K562 (cell line): Measurements from ENCODE around the gene EXOC2. TPM values are rescaled to one million over a fixed set of nuclear protein-coding genes. Genes with fewer than 3 reads are reported as not detected.

Source experiments
- ATAC-seq: fragments of 200-7000 bp; cut with Tn5 transposase; 3 replicates; pipeline ENCODE4 v1.9.1; 2020; ENCODE audit warnings: moderate library complexity
- BruUV-seq: library from RNA; stranded (reverse); fragments of 400-500 nt; replicated peaks from 2 replicates; lab custom pipeline; 2021; lab: Mats Ljungman, UMichigan
- CTCF ChIA-PET: fragments of 300-600 bp; formaldehyde crosslinking; extraction: SDS; loops from one replicate; lab custom pipeline; 2021; ENCODE audit warnings: low intra/inter-chr PET ratio; lab: Yijun Ruan, JAX
- POLR2A ChIA-PET: fragments of 300-600, 350-650 bp; sonication (Branson Sonifier 250); formaldehyde crosslinking; extraction: SDS; loops from one replicate; lab custom pipeline; 2021; ENCODE audit warnings: antibody characterized with exemption, inconsistent platforms; lab: Yijun Ruan, JAX
- DNase-seq, 4 experiments: peaks; one replicate each; pipeline versions ENCODE4 v3.0.0 to v3.0.0-alpha.2; 2011 to 2018; ENCODE audit warnings: low spot score in 3 of 4, mixed read lengths in 3 of 4; ENCODE audit errors: extremely low read depth in 1 of 4
- FAIRE-seq: peaks from 2 replicates; lab custom pipeline; 2011; peaks lifted over from hg19 to GRCh38; lab: Jason Lieb, UNC
- H2AFZ ChIP-seq: 2 replicates; pipeline ENCODE4 v1.6.0; 2011; ENCODE audit warnings: low read depth, low read length, control low read depth, inconsistent platforms
- H3K27ac ChIP-seq: fragments of 200-600 bp; 3 replicates; pipeline ENCODE4 v1.8.0; 2011; ENCODE audit warnings: low read depth, mild to moderate bottlenecking, control low read depth, inconsistent platforms, low read length, moderate library complexity, mixed read lengths; ENCODE audit errors: extremely low read depth
- H3K27me3 ChIP-seq, 2 experiments: fragments of 300-600 bp in 1 of 2; 2 replicates in 1 of 2; 3 replicates in 1 of 2; pipeline versions ENCODE4 v1.6.0 to v1.8.0; 2011; ENCODE audit warnings: inconsistent platforms in 2 of 2, low read length in 2 of 2, mild to moderate bottlenecking in 1 of 2, mixed read lengths in 1 of 2, moderate library complexity in 1 of 2; ENCODE audit not compliant: control insufficient read depth in 2 of 2, insufficient read depth in 2 of 2
- H3K36me3 ChIP-seq: fragments of 300-600 bp; 3 replicates; pipeline ENCODE4 v1.8.0; 2011; ENCODE audit warnings: mild to moderate bottlenecking, low read length, inconsistent platforms; ENCODE audit not compliant: control insufficient read depth, insufficient read depth
- H3K4me1 ChIP-seq, 2 experiments: fragments of 200-600 bp in 1 of 2; replicated peaks in 1 of 2; 2 replicates in 1 of 2; 3 replicates in 1 of 2; pipeline versions ENCODE4 v1.5.1 to v1.8.0; 2011; ENCODE audit warnings: inconsistent platforms in 2 of 2, low read length in 2 of 2, mild to moderate bottlenecking in 1 of 2, mixed read lengths in 1 of 2, moderate library complexity in 1 of 2; ENCODE audit not compliant: control insufficient read depth in 2 of 2, insufficient read depth in 2 of 2
- H3K4me2 ChIP-seq: 2 replicates; pipeline ENCODE4 v1.6.1; 2011; ENCODE audit warnings: low read length, control low read depth, inconsistent platforms, mixed read lengths; ENCODE audit not compliant: insufficient read depth
- H3K4me3 ChIP-seq: fragments of 200-600 bp; sonication (generic), shearing (Covaris generic); 2 replicates; pipeline ENCODE4 v1.5.1; 2016; ENCODE audit warnings: control low read depth, inconsistent platforms
- H3K79me2 ChIP-seq: fragments of 200-600 bp; 3 replicates; pipeline ENCODE4 v1.8.0; 2011; ENCODE audit warnings: low read length, inconsistent platforms; ENCODE audit not compliant: control insufficient read depth, insufficient read depth
- H3K9ac ChIP-seq, 2 experiments: 2 replicates each; pipeline versions ENCODE4 v1.6.0 to v1.6.1; 2011; ENCODE audit warnings: low read depth in 2 of 2, low read length in 2 of 2, control low read depth in 1 of 2, inconsistent platforms in 1 of 2, mild to moderate bottlenecking in 1 of 2, mixed read lengths in 1 of 2; ENCODE audit not compliant: insufficient read depth in 1 of 2
- H3K9me1 ChIP-seq: one replicate; pipeline ENCODE4 v1.6.0; 2011; ENCODE audit warnings: inconsistent platforms, mild to moderate bottlenecking, low read length, moderate library complexity; ENCODE audit not compliant: control insufficient read depth, insufficient read depth
- H3K9me3 ChIP-seq: replicated peaks from 2 replicates; pipeline ENCODE4 v1.5.1; 2011; ENCODE audit warnings: low read depth, low read length, inconsistent platforms; ENCODE audit not compliant: control insufficient read depth, insufficient read depth
- H4K20me1 ChIP-seq: replicated peaks from 2 replicates; pipeline ENCODE4 v1.6.1; 2011; ENCODE audit warnings: low read length, inconsistent platforms, mixed read lengths; ENCODE audit not compliant: control insufficient read depth, insufficient read depth
- BMI1 ChIP-seq: fragments of 150-350 bp; IDR thresholded peaks from 2 replicates; pipeline ENCODE4 v1.6.1; 2014; ENCODE audit warnings: low read length
- MCM2 ChIP-seq: fragments of 450-650 bp; IDR thresholded peaks from 2 replicates; pipeline ENCODE4 v1.6.1; 2017; ENCODE audit warnings: low read depth, mild to moderate bottlenecking
- PHB2 ChIP-seq: fragments of 450-650 bp; IDR thresholded peaks from 2 replicates; pipeline ENCODE4 v1.6.1; 2017; ENCODE audit warnings: low read depth
- STAT5B ChIP-seq: fragments of 250-450 bp; sonication (Bioruptor Pico); IDR thresholded peaks from 2 replicates; pipeline ENCODE4 v1.8.0; 2021; ENCODE audit warnings: mild to moderate bottlenecking, inconsistent platforms
- TAF1 ChIP-seq: IDR thresholded peaks from 2 replicates; pipeline ENCODE4 v1.6.1; 2011; ENCODE audit warnings: mild to moderate bottlenecking, low read length, moderate library complexity; ENCODE audit not compliant: insufficient read depth, control insufficient read depth, severe bottlenecking; ENCODE audit errors: extremely low read depth
- WHSC1 ChIP-seq: IDR thresholded peaks from one replicate; pipeline ENCODE4 v1.6.1; 2012; ENCODE audit warnings: low read length, control low read depth, inconsistent platforms
- ZFP36 ChIP-seq: fragments of 150-350 bp; IDR thresholded peaks from 2 replicates; pipeline ENCODE4 v1.6.1; 2018; ENCODE audit warnings: low read length, low read depth; ENCODE audit not compliant: partially characterized antibody
- ZNF197 ChIP-seq: fragments of 200-800 bp; sonication (Bioruptor generic); IDR thresholded peaks from 2 replicates; pipeline ENCODE4 v1.6.1; 2016; ENCODE audit warnings: low read depth, missing genetic modification characterization, missing compliant biosample characterization
- WGBS: fragments of 100-300 bp; shearing (Covaris generic); methylation state at CpG from one replicate; pipeline ENCODE4 v1.1.6; 2016; ENCODE audit warnings: low coverage, mixed read lengths; ENCODE audit not compliant: insufficient coverage; ENCODE audit errors: missing lambda C conversion rate; 5-methylcytosine and 5-hydroxymethylcytosine counted together
- in situ Hi-C: fragments of 300-500 bp; cut with MboI; formaldehyde crosslinking; loops from 4 replicates; pipeline ENCODE4 v1.15.0; 2018; ENCODE audit warnings: inconsistent platforms, mixed read lengths
- intact Hi-C: fragments of 100-400 bp; cut with micrococcal nuclease; formaldehyde crosslinking; loops from 2 replicates; pipeline ENCODE4 v1.14.2; 2022
- polyA plus RNA-seq, 8 experiments: library from polyadenylated mRNA; depleted of rRNA in 4 of 8; stranded (reverse) in 5 of 8; unstranded in 3 of 8; fragments of >200 nt; fragmentation: Nextera tagmentation in 2 of 8; fragmentation: Illumina TruSeq in 1 of 8; extraction: Ambion mirVana in 2 of 8; extraction: Trizol in 1 of 8; gene quantifications; 2 replicates each; pipeline versions ENCODE4 v1.2.1 to v1.2.3, GENCODE V29; 2011 to 2014; ENCODE audit warnings: inconsistent platforms in 1 of 8, missing spikeins in 1 of 8
- total RNA-seq, 7 experiments: library from RNA; depleted of rRNA in 6 of 7; stranded (reverse); fragments of >200 nt in 6 of 7; fragmentation: Illumina TruSeq in 2 of 7; extraction: Trizol in 2 of 7; gene quantifications; 2 replicates each; pipeline versions ENCODE4 v1.2.1 to v1.2.3, GENCODE V29; 2011 to 2021; ENCODE audit warnings: low replicate concordance in 1 of 7
- TF ChIP-seq, protein P1 (sequence below): fragments of 250-450 bp; sonication (Bioruptor Pico); IDR thresholded peaks from 2 replicates; pipeline ENCODE4 v1.9.0; 2021; ENCODE audit warnings: mild to moderate bottlenecking, inconsistent platforms

EXOC2 gene
- total and polyA plus RNA-seq, 9 of the 15 experiments (the other 6 are each of a cell fraction or from before 2014, with no cell fraction given): 12.2 to 30.2 (median 24.2) TPM

GRCh38 chr6:710601-711571 lies 17.9 kb upstream of the EXOC2 start:
- FAIRE-seq (no peak), DNase-seq (peak in 2 of 4 experiments; percentile 24 to 33), ATAC-seq (peak; percentile 84)
- no peaks in the 10 kb centered on the region for H3K9me1 ChIP-seq
- ChIA-PET CTCF (no interaction called here), POLR2A (interaction anchor here (0.6 to 0.8 kb wide), 3 partner anchors 11 to 1189 kb away, joined by 3 to 4 read pairs (median 3); no protein-coding TSS in a partner anchor)
- no peak overlapping the region for H3K4me3 ChIP-seq
- peaks cover 40 to 41% of the 10 kb centered on the region in 2 experiments for H3K27me3 ChIP-seq
- 2% methylated on average over 55 of the region's 55 CpGs for WGBS
- TF ChIP-seq PHB2 (no peak), BMI1 (peak; percentile 32; the same call in 1 of the 2 replicates), STAT5B (no peak), ZFP36 (peak; percentile 15), WHSC1 (no peak), TAF1 (no peak), ZNF197 (CRISPR knock-in tag) (no peak), MCM2 (no peak)
- TF ChIP-seq, protein P1, sequence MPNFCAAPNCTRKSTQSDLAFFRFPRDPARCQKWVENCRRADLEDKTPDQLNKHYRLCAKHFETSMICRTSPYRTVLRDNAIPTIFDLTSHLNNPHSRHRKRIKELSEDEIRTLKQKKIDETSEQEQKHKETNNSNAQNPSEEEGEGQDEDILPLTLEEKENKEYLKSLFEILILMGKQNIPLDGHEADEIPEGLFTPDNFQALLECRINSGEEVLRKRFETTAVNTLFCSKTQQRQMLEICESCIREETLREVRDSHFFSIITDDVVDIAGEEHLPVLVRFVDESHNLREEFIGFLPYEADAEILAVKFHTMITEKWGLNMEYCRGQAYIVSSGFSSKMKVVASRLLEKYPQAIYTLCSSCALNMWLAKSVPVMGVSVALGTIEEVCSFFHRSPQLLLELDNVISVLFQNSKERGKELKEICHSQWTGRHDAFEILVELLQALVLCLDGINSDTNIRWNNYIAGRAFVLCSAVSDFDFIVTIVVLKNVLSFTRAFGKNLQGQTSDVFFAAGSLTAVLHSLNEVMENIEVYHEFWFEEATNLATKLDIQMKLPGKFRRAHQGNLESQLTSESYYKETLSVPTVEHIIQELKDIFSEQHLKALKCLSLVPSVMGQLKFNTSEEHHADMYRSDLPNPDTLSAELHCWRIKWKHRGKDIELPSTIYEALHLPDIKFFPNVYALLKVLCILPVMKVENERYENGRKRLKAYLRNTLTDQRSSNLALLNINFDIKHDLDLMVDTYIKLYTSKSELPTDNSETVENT (CRISPR knock-in tag): no peak
- no peak overlapping the region for H3K27ac ChIP-seq
- peak overlapping the region; percentile 64 for H2AFZ ChIP-seq
- intact Hi-C loops (no loop called here), in situ Hi-C loops (no loop called here)
- H3K9ac ChIP-seq: peak overlapping the region in 1 of 2 experiments; percentile 53; a peak in 2 of 4 replicates
- peaks cover 0 to 7% of the 10 kb centered on the region in 2 experiments; a peak in 2 of 5 replicates for H3K4me1 ChIP-seq
- H4K20me1 ChIP-seq: no peaks in the 10 kb centered on the region
- peak overlapping the region; percentile 56 for H3K4me2 ChIP-seq
- BruUV-seq: no TSS peak
- no peaks in the 10 kb centered on the region for H3K79me2 ChIP-seq
- H3K9me3 ChIP-seq: no peaks in the 10 kb centered on the region
- H3K36me3 ChIP-seq: no peaks in the 10 kb centered on the region
